ENCODE measurements around the gene KHDRBS2.

KHDRBS2 gene

DNA sequence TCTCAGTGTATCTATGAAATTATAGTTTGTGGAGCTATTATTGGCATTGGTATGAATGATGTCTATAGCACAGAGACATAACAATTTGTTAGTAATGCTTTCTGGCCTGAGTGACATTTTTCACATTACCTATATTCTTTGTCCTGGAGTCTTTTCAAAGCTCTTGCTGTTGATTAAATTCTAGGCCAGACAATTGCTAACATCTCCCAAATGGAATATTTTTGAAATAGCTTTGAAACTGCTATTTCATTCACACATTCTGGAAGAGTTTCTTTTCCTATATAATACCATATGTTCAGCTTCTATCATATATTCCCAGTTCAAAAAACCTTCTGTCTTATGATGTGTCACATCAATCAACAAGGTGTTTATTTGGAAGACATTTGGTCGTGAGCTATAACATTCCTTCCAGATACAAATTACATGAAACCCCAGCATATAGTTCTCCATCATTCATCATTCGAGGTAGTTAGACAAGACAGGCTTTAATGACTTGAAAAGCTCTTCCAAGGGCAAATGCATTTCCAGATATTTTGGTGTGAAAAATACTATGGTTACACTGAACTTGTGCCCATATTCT lies 452.8 kb downstream of the KHDRBS2 start:
- TF ChIP-seq, protein P1, sequence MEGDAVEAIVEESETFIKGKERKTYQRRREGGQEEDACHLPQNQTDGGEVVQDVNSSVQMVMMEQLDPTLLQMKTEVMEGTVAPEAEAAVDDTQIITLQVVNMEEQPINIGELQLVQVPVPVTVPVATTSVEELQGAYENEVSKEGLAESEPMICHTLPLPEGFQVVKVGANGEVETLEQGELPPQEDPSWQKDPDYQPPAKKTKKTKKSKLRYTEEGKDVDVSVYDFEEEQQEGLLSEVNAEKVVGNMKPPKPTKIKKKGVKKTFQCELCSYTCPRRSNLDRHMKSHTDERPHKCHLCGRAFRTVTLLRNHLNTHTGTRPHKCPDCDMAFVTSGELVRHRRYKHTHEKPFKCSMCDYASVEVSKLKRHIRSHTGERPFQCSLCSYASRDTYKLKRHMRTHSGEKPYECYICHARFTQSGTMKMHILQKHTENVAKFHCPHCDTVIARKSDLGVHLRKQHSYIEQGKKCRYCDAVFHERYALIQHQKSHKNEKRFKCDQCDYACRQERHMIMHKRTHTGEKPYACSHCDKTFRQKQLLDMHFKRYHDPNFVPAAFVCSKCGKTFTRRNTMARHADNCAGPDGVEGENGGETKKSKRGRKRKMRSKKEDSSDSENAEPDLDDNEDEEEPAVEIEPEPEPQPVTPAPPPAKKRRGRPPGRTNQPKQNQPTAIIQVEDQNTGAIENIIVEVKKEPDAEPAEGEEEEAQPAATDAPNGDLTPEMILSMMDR (conservative IDR thresholded peaks at IDR 0.05; ENCODE audit: low read length) = no peak
- TF ChIP-seq EZH2phosphoT487 (IDR thresholded peaks at IDR 0.05; ENCODE audit: borderline replicate concordance) = no peak
- H2AFZ ChIP-seq (ENCODE audit: low read length) = no peak overlapping the region
- no peaks in the 10 kb centered on the region for H3F3A ChIP-seq (ENCODE audit: low read depth)

DNA sequence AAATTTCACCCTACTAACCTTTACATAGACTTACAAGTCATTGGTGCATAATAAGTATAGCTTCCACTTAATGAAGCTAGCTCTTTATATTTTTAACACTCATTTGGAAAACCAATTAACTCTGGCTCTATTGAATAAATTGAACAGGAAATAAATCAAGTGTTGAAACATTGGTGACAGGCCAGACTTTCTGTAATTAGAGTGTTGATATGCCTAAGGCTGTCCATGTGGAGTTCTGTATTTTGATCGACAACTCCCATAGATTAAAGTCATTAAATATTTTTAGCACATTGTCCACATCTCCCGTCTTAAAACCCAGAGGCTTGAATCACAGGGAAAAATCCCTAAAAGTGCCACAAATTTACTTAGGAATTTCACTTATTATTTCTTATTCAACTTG lies 468.3 kb downstream of the KHDRBS2 start:
- TF ChIP-seq EZH2phosphoT487 (IDR thresholded peaks at IDR 0.05; ENCODE audit: borderline replicate concordance) = no peak
- TF ChIP-seq, protein P1 (conservative IDR thresholded peaks at IDR 0.05; ENCODE audit: low read length) = no peak
- no peaks in the 10 kb centered on the region for H3K9me2 ChIP-seq (replicated peaks; ENCODE audit: low read depth, low read length)
- H3K27me3 ChIP-seq (ENCODE audit: insufficient read depth, low read length, poor library complexity, severe bottlenecking) = no peaks in the 10 kb centered on the region
- no peaks in the 10 kb centered on the region for H3K9me3 ChIP-seq (ENCODE audit: insufficient read depth, low read depth, low read length)
- no peaks in the 10 kb centered on the region for H3K36me3 ChIP-seq (ENCODE audit: insufficient read depth, low read length)
- no peak overlapping the region for H3K9ac ChIP-seq (ENCODE audit: low read depth, low read length, poor library complexity, severe bottlenecking)
- no peaks in the 10 kb centered on the region for H4K20me1 ChIP-seq (ENCODE audit: insufficient read depth, low read length, poor library complexity, severe bottlenecking)
- H3K79me2 ChIP-seq (ENCODE audit: insufficient read depth, low read length) = no peaks in the 10 kb centered on the region
- H3K4me2 ChIP-seq (ENCODE audit: low read depth, low read length, poor library complexity, severe bottlenecking) = no peak overlapping the region
- H2AFZ ChIP-seq (ENCODE audit: low read length) = no peak overlapping the region
- no peak overlapping the region for H3K4me3 ChIP-seq (ENCODE audit: low read length, poor library complexity, severe bottlenecking)
- H3K4me1 ChIP-seq (ENCODE audit: insufficient read depth, low read length, poor library complexity, severe bottlenecking) = no peaks in the 10 kb centered on the region
- H3F3A ChIP-seq (ENCODE audit: low read depth) = no peaks in the 10 kb centered on the region

More for the DNA sequence above, 452.8 kb downstream of the KHDRBS2 start:
- Histone ChIP-seq H3K9ac (ENCODE audit: low read depth, low read length, poor library complexity, severe bottlenecking) (no peak overlapping the region), H3K4me1 (ENCODE audit: insufficient read depth, low read length, poor library complexity, severe bottlenecking) (no peaks in the 10 kb centered on the region), H3K27me3 (ENCODE audit: insufficient read depth, low read length, poor library complexity, severe bottlenecking) (no peaks in the 10 kb centered on the region), H3K36me3 (ENCODE audit: insufficient read depth, low read length) (no peaks in the 10 kb centered on the region), H3K4me2 (ENCODE audit: low read depth, low read length, poor library complexity, severe bottlenecking) (no peak overlapping the region), H3K79me2 (ENCODE audit: insufficient read depth, low read length) (no peaks in the 10 kb centered on the region), H3K9me2 (replicated peaks; ENCODE audit: low read depth, low read length) (no peaks in the 10 kb centered on the region), H3K4me3 (ENCODE audit: low read length, poor library complexity, severe bottlenecking) (no peak overlapping the region), H4K20me1 (ENCODE audit: insufficient read depth, low read length, poor library complexity, severe bottlenecking) (no peaks in the 10 kb centered on the region), H3K9me3 (ENCODE audit: insufficient read depth, low read depth, low read length) (peaks cover 2% of the 10 kb centered on the region; the same call in 1 of the 2 replicates)

DNA sequence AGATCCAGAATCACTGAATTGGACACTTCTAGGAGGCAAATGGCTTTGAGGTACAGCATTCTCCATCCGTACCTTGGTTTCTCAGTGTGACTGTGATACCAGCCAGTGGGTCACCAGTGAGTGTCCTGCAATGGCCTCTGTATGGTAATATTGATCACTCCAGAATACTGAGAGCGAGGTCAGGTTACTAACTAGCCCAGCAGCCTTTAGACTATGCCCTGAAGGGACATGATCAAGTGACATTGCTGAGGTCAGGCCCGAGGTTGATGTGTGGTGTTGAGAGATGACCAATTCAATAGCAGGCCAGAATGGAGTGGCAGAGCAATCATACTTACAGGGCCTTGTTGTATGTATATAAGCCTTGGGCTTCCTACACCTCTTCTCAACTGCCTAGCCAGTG lies 476.0 kb downstream of the KHDRBS2 start:
- Histone ChIP-seq H3F3A (ENCODE audit: low read depth) (no peaks in the 10 kb centered on the region), H3K79me2 (ENCODE audit: insufficient read depth, low read length) (no peaks in the 10 kb centered on the region), H3K27me3 (ENCODE audit: insufficient read depth, low read length, poor library complexity, severe bottlenecking) (no peaks in the 10 kb centered on the region), H3K36me3 (ENCODE audit: insufficient read depth, low read length) (no peaks in the 10 kb centered on the region), H2AFZ (ENCODE audit: low read length) (no peak overlapping the region), H3K9me2 (replicated peaks; ENCODE audit: low read depth, low read length) (no peaks in the 10 kb centered on the region), H3K4me3 (ENCODE audit: low read length, poor library complexity, severe bottlenecking) (no peak overlapping the region), H3K4me1 (ENCODE audit: insufficient read depth, low read length, poor library complexity, severe bottlenecking) (no peaks in the 10 kb centered on the region), H3K4me2 (ENCODE audit: low read depth, low read length, poor library complexity, severe bottlenecking) (no peak overlapping the region), H4K20me1 (ENCODE audit: insufficient read depth, low read length, poor library complexity, severe bottlenecking) (no peaks in the 10 kb centered on the region), H3K9ac (ENCODE audit: low read depth, low read length, poor library complexity, severe bottlenecking) (no peak overlapping the region), H3K9me3 (ENCODE audit: insufficient read depth, low read depth, low read length) (no peaks in the 10 kb centered on the region)
- TF ChIP-seq, protein P1 (conservative IDR thresholded peaks at IDR 0.05; ENCODE audit: low read length) = no peak
- no peak for TF ChIP-seq EZH2phosphoT487 (IDR thresholded peaks at IDR 0.05; ENCODE audit: borderline replicate concordance)
